ENCODE results near the gene SDCCAG8. TPM values are rescaled to one million over a fixed set of nuclear protein-coding genes. Genes with fewer than 3 reads are reported as not detected.

SDCCAG8 gene
- total RNA-seq, 4 donors from 2014 or later = 21.6 to 62.7 (median 39.8) TPM

DNA sequence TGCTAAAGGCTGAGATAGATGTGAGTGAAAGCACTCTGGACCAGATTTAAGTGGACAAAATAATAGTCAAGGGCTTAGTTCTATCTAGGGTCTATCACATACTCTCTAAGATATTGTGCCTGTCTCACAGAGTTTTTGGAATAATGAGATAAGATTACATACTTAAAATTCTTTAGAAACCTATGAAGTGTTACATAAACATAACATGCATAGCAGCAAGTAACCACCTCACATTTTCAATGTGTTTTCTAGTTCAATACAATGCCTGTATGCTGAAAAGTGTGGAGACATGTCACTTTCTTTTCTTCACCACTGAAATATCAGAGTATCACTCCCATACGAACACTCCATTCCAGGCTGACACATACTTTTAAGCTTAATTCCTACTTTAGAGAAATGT is 16.2 kb downstream of the SDCCAG8 start:
- Histone ChIP-seq H3K27ac (no peak overlapping the region), H3K9me3 (no peaks in the 10 kb centered on the region), H3K4me1 (peaks cover 9% of the 10 kb centered on the region), H3K4me3 (no peak overlapping the region), H3K36me3 (peaks cover 37% of the 10 kb centered on the region), H3K27me3 (no peaks in the 10 kb centered on the region)
- WGBS = 96% methylated on average over 1 of the region's 1 CpG
- TF ChIP-seq POLR2A (IDR thresholded peaks at IDR 0.05) (no peak), POLR2AphosphoS5 (IDR thresholded peaks at IDR 0.05) (no peak)
- TF ChIP-seq, protein P1, sequence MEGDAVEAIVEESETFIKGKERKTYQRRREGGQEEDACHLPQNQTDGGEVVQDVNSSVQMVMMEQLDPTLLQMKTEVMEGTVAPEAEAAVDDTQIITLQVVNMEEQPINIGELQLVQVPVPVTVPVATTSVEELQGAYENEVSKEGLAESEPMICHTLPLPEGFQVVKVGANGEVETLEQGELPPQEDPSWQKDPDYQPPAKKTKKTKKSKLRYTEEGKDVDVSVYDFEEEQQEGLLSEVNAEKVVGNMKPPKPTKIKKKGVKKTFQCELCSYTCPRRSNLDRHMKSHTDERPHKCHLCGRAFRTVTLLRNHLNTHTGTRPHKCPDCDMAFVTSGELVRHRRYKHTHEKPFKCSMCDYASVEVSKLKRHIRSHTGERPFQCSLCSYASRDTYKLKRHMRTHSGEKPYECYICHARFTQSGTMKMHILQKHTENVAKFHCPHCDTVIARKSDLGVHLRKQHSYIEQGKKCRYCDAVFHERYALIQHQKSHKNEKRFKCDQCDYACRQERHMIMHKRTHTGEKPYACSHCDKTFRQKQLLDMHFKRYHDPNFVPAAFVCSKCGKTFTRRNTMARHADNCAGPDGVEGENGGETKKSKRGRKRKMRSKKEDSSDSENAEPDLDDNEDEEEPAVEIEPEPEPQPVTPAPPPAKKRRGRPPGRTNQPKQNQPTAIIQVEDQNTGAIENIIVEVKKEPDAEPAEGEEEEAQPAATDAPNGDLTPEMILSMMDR (IDR thresholded peaks at IDR 0.05) = no peak
- DNase-seq (ENCODE audit: low spot score in 2 of 2) = no peak

- Histone ChIP-seq H3K9me3 (no peaks in the 10 kb centered on the region), H3K4me3 (no peak overlapping the region), H3K36me3 (peaks cover 41% of the 10 kb centered on the region), H3K4me1 (peaks cover 9% of the 10 kb centered on the region), H3K27ac (no peak overlapping the region), H3K27me3 (no peaks in the 10 kb centered on the region)
- DNase-seq (ENCODE audit: low spot score in 2 of 2) = no peak
- no peak for TF ChIP-seq POLR2A (IDR thresholded peaks at IDR 0.05)
- TF ChIP-seq, protein P1 (IDR thresholded peaks at IDR 0.05) = no peak
- no peak for TF ChIP-seq EP300 (IDR thresholded peaks at IDR 0.05)
- TF ChIP-seq POLR2AphosphoS5 (IDR thresholded peaks at IDR 0.05) = no peak
These were observed 16.6 kb downstream of the SDCCAG8 start for GRCh38 chr1:243272401-243272800.

DNA sequence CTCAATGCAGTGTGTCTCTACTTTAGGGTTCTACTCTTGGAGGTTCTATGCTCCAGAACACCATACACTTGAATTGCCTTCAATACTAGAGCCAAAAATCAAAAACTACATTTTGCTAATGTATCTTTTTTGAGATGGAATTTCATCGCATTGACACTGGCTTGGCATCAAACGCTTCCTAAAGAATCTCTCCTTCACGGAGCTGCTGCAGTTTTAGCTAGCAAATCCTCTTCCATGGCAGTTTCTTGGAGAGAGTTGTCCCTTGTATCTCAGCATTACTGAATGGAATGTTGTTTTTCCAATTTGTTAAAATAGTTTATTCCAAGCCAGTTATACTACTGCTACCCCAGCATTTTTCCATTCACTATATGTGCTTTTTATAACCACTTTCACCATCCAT is 17.7 kb downstream of the SDCCAG8 start:
- Histone ChIP-seq H3K36me3 (peaks cover 41% of the 10 kb centered on the region), H3K27ac (no peak overlapping the region), H3K4me1 (peaks cover 9% of the 10 kb centered on the region), H3K4me3 (no peak overlapping the region), H3K27me3 (no peaks in the 10 kb centered on the region), H3K9me3 (no peaks in the 10 kb centered on the region)
- TF ChIP-seq POLR2AphosphoS5 (IDR thresholded peaks at IDR 0.05) = no peak
- TF ChIP-seq POLR2A (IDR thresholded peaks at IDR 0.05) = no peak
- TF ChIP-seq, protein P1 (IDR thresholded peaks at IDR 0.05) = no peak
- TF ChIP-seq EP300 (IDR thresholded peaks at IDR 0.05) = no peak
- WGBS = 85% methylated on average over 3 of the region's 3 CpGs
- no peak for DNase-seq (ENCODE audit: low spot score in 2 of 2)

GRCh38 chr1:243273945-243274344 is 18.1 kb downstream of the SDCCAG8 start:
- Histone ChIP-seq H3K27me3 (no peaks in the 10 kb centered on the region), H3K36me3 (peaks cover 45% of the 10 kb centered on the region), H3K9me3 (no peaks in the 10 kb centered on the region), H3K4me3 (no peak overlapping the region), H3K4me1 (peaks cover 9% of the 10 kb centered on the region), H3K27ac (no peak overlapping the region)
- 95% methylated on average over 2 of the region's 2 CpGs for WGBS
- DNase-seq (ENCODE audit: low spot score in 2 of 2) = no peak
- TF ChIP-seq, protein P1 (IDR thresholded peaks at IDR 0.05) = no peak
- no peak for TF ChIP-seq POLR2A (IDR thresholded peaks at IDR 0.05)
- no peak for TF ChIP-seq POLR2AphosphoS5 (IDR thresholded peaks at IDR 0.05)

- no peak for TF ChIP-seq POLR2A (IDR thresholded peaks at IDR 0.05)
- TF ChIP-seq, protein P1 (IDR thresholded peaks at IDR 0.05) = no peak
- TF ChIP-seq POLR2AphosphoS5 (IDR thresholded peaks at IDR 0.05) = no peak
- TF ChIP-seq EP300 (IDR thresholded peaks at IDR 0.05) = no peak
- no peak for DNase-seq (ENCODE audit: low spot score in 2 of 2)
- peaks cover 46% of the 10 kb centered on the region for H3K36me3 ChIP-seq
These were observed 19.5 kb downstream of the SDCCAG8 start for GRCh38 chr1:243275316-243275715.

More at GRCh38 chr1:243275316-243275715, 19.5 kb downstream of the SDCCAG8 start:
- Histone ChIP-seq H3K9me3 (no peaks in the 10 kb centered on the region), H3K4me1 (peaks cover under 1% of the 10 kb centered on the region), H3K27ac (no peak overlapping the region), H3K4me3 (no peak overlapping the region), H3K27me3 (no peaks in the 10 kb centered on the region)
- WGBS = 89% methylated on average over 3 of the region's 3 CpGs

Data from suprapubic skin (tissue), 4 donors.